ENCODE results near the gene CASP12. TPM values are rescaled to one million over a fixed set of nuclear protein-coding genes. Genes with fewer than 3 reads are reported as not detected.

CASP12 gene
- total and polyA plus RNA-seq, 12 donors, result 0.06 to 0.46 (median 0.33) TPM; not detected in 6

GRCh38 chr11:104912102-104912501 is 13.8 kb upstream of the CASP12 start:
- DNase-seq (no peak), ATAC-seq (no peak)
- Histone ChIP-seq H3K4me1 (peaks cover 0 to 15% (median 6%) of the 10 kb centered on the region in 9 donors), H3K4me3 (no peak overlapping the region), H3K27ac (no peak overlapping the region), H3K27me3 (no peaks in the 10 kb centered on the region), H3K36me3 (peaks cover 0 to 12% (median 0%) of the 10 kb centered on the region in 9 donors), H3K9me3 (no peaks in the 10 kb centered on the region)
- no peak for TF ChIP-seq CTCF (IDR thresholded peaks at IDR 0.05)
- WGBS, 2 donors, result 89 to 93% methylated on average over 3 of the region's 3 CpGs
- intact Hi-C loops (cut with DNase I), result no loop called here

GRCh38 chr11:104908186-104908531 is 9.9 kb upstream of the CASP12 start:
- intact Hi-C loops (cut with DNase I), result no loop called here
- H3K27ac ChIP-seq, result no peak overlapping the region
- 86 to 92% methylated on average over 3 of the region's 3 CpGs for WGBS, 2 donors
- H3K9me3 ChIP-seq, result no peaks in the 10 kb centered on the region
- no peak for TF ChIP-seq CTCF (IDR thresholded peaks at IDR 0.05)
- no peak for DNase-seq
- H3K36me3 ChIP-seq, result peaks cover 0 to 30% (median 0%) of the 10 kb centered on the region in 9 donors
- no peak for ATAC-seq
- no peaks in the 10 kb centered on the region for H3K27me3 ChIP-seq
- no peak overlapping the region for H3K4me3 ChIP-seq
- H3K4me1 ChIP-seq, result no peaks in the 10 kb centered on the region

DNA sequence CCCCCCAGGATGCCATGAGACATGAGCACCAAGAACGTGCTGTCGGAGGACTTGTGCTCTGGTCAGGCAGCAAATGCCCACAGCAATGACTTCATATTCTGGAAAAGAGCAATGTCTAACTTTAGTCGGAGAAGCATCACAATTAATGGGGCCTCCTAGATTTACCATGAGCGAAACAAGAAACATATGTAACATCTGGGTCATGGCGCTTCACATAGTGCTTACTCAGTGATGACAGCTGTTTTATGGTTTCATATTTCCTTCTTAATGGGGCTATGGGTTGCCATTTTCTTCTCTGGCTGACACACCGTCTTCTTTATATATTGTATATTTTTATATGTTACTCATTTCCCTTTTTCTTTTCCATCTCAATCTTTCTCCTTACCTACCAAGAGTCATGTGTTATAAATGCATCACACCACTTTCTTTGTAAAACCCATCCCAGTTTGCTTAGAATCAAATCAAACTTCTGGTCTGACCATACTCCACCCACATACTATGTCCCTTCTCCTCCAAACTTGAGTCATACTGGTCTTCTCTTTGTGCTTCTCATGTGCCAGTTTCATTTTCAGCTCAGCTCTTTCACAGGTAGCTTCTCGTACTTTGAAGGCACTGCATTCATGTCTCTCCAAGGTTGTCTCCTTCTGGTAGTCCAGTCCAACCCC is 9.4 kb upstream of the CASP12 start:
- Histone ChIP-seq H3K27ac (no peak overlapping the region), H3K36me3 (peaks cover 0 to 30% (median 0%) of the 10 kb centered on the region in 9 donors), H3K4me3 (no peak overlapping the region), H3K27me3 (no peaks in the 10 kb centered on the region), H3K9me3 (no peaks in the 10 kb centered on the region), H3K4me1 (no peaks in the 10 kb centered on the region)
- TF ChIP-seq CTCF (IDR thresholded peaks at IDR 0.05), result no peak
- WGBS, 2 donors, result 79 to 81% methylated on average over 7 of the region's 7 CpGs
- intact Hi-C loops (cut with DNase I), result no loop called here
- ATAC-seq (no peak), DNase-seq (no peak)

DNA sequence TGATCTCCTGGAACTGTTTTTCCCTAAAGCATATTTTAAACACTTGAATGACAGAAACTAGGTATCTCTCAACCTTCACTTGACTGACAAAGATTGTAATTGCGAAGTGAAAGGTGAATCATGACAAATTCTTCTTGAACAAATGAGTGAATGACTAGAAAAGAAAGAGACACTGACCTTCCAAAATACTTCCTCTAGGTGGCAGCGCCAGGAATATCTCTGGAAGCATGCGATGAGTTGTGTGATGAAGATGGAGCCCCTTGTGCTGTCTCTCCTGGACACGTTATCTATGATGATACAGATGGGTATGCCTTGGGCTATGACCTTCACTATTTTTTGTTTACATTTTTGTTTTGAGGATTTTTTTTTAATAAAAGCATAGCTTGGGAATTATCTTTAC is 7.0 kb upstream of the CASP12 start:
- Histone ChIP-seq H3K27ac (no peak overlapping the region), H3K27me3 (no peaks in the 10 kb centered on the region), H3K9me3 (no peaks in the 10 kb centered on the region), H3K4me3 (no peak overlapping the region), H3K4me1 (no peaks in the 10 kb centered on the region), H3K36me3 (peaks cover 0 to 30% (median 0%) of the 10 kb centered on the region in 9 donors)
- ATAC-seq (no peak), DNase-seq (no peak)
- no peak for TF ChIP-seq CTCF (IDR thresholded peaks at IDR 0.05)
- intact Hi-C loops (cut with DNase I), result no loop called here
- WGBS, 2 donors, result 93 to 96% methylated on average over 4 of the region's 4 CpGs
